Measurements from ENCODE around the gene EIF5A. TPM values are rescaled to one million over a fixed set of nuclear protein-coding genes. Genes with fewer than 3 reads are reported as not detected.

The EIF5A gene
- polyA plus RNA-seq, 1 experiment: 556 TPM

- H3K36me3 ChIP-seq (ENCODE audit: control insufficient read depth, insufficient read depth, low read length): no peaks in the 10 kb centered on the region
- peak within 1 kb of the TSS; percentile 71 for H3K4me3 ChIP-seq (ENCODE audit: low read depth, low read length)
- DNase-seq (ENCODE audit: low read depth): peak; percentile 63
- no peaks in the 10 kb centered on the region for H3K27me3 ChIP-seq (ENCODE audit: control insufficient read depth, insufficient read depth, low read length)
- ChIA-PET CTCF (interaction anchor here (0.6 to 4.8 kb wide), 4 partner anchors 8 to 209 kb away, joined by 3 to 40 read pairs (median 5); partner anchors contain the start of gene SENP3), POLR2A (interaction anchor here (0.6 kb wide), 1 partner anchor 336 kb away, joined by 3 read pairs; the partner anchor contains the start of gene TP53)
- peak; percentile 75; the same call in 1 of the 2 replicates for TF ChIP-seq CTCF (IDR thresholded peaks at IDR 0.05; ENCODE audit: insufficient read depth, low read depth, low read length)
Measured at GRCh38 chr17:7351665-7352502, 44.5 kb downstream of the EIF5A start, which contains the start of gene KCTD11. TSS of gene KCTD11 (plus strand) at chr17:7352162.

GRCh38 chr17:7352503-7352889 is 45.1 kb downstream of the EIF5A start:
- peak overlapping the region; percentile 71 for H3K4me3 ChIP-seq (ENCODE audit: low read depth, low read length)
- TF ChIP-seq CTCF (IDR thresholded peaks at IDR 0.05; ENCODE audit: insufficient read depth, low read depth, low read length): no peak; the same call in 1 of the 2 replicates
- H3K27me3 ChIP-seq (ENCODE audit: control insufficient read depth, insufficient read depth, low read length): no peaks in the 10 kb centered on the region
- POLR2A ChIA-PET: no interaction called here
- DNase-seq (ENCODE audit: low read depth): no peak
- H3K36me3 ChIP-seq (ENCODE audit: control insufficient read depth, insufficient read depth, low read length): no peaks in the 10 kb centered on the region
- CTCF ChIA-PET: interaction anchor here (0.7 to 4.8 kb wide), 2 partner anchors 52 to 208 kb away, joined by 3 to 40 read pairs; partner anchors contain the start of genes SENP3 and TMEM256

GRCh38 chr17:7352910-7353635 is 45.6 kb downstream of the EIF5A start:
- no peaks in the 10 kb centered on the region for H3K36me3 ChIP-seq (ENCODE audit: control insufficient read depth, insufficient read depth, low read length)
- CTCF ChIA-PET: interaction anchor here (0.7 to 4.8 kb wide), 4 partner anchors 51 to 208 kb away, joined by 3 to 45 read pairs (median 22); partner anchors contain the start of genes SENP3, TMEM102 and TMEM256
- no peaks in the 10 kb centered on the region for H3K27me3 ChIP-seq (ENCODE audit: control insufficient read depth, insufficient read depth, low read length)
- no peak for DNase-seq (ENCODE audit: low read depth)
- POLR2A ChIA-PET: interaction anchor here (1.0 kb wide), 1 partner anchor 51 kb away, joined by 3 read pairs; the partner anchor contains the start of gene TMEM256
- TF ChIP-seq CTCF (IDR thresholded peaks at IDR 0.05; ENCODE audit: insufficient read depth, low read depth, low read length): no peak
- peak overlapping the region; percentile 71 for H3K4me3 ChIP-seq (ENCODE audit: low read depth, low read length)

GRCh38 chr17:7354262-7354843 is 46.9 kb downstream of the EIF5A start:
- ChIA-PET POLR2A (interaction anchor here (1.0 kb wide), 1 partner anchor 50 kb away, joined by 3 read pairs; the partner anchor contains the start of gene TMEM256), CTCF (interaction anchor here (1.0 to 4.8 kb wide), 11 partner anchors 8 to 333 kb away, joined by 3 to 45 read pairs (median 22); partner anchors contain the start of genes SENP3, TMEM102, TMEM256 and TP53)
- Histone ChIP-seq H3K27me3 (ENCODE audit: control insufficient read depth, insufficient read depth, low read length) (no peaks in the 10 kb centered on the region), H3K36me3 (ENCODE audit: control insufficient read depth, insufficient read depth, low read length) (no peaks in the 10 kb centered on the region), H3K4me3 (ENCODE audit: low read depth, low read length) (peak overlapping the region; percentile 8; the same call in 1 of the 2 replicates)
- TF ChIP-seq CTCF (IDR thresholded peaks at IDR 0.05; ENCODE audit: insufficient read depth, low read depth, low read length): no peak
- DNase-seq (ENCODE audit: low read depth): no peak
